CD4-positive, alpha-beta T cell treated with Interleukin-2 at 100 ng/mL for 4 hours (primary cell): ENCODE results near the gene PTAR1.

Experiments
- DNase-seq: peaks from one replicate; pipeline ENCODE4 v3.0.0-alpha.2; 2020; ENCODE audit warnings: low spot score

The PTAR1 gene

DNA sequence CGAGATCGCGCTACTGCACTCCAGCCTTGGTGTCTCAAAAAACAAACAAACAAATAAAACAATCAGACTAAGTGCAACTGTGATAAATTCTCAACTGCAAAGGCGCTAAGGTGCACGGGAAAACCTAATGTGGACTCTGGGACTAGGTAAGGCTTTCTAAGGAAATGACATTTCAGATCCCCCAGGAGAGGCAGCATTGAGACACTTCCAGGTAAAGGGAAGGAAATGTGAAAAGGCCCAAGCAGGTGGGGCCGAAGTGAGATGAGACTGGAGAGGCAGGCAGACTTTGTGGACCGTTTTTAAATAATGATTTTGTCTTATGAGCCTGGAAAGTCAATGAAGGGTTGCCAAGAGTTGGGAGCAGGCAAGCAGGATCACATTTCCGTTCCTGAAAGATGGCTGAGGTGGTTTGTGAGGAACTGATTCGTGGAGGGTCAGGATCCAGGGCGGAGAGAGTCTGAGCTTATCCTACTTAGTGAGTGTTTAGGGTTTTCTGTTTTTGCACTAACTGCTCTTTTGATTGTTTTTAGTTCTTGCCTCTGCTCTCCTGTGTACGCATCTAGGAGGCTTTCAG lies 85.6 kb downstream of the PTAR1 start:
- no peak for DNase-seq

DNA sequence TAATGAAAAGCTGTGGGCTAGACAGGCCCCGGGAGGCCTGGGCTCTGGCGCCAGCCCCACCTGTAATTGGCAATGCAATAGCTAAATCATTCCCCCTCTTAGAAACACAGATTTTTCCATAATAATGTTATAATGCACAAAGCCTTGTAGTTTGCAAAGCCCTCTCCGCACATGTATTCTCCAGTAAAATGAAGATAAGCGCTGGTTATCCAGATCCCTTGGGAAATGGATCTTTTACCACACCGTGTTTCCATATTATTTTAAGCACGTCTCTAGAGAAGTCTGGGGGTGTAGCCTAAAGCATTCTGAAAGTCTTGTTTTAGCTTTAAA lies 86.5 kb downstream of the PTAR1 start:
- no peak for DNase-seq

DNA sequence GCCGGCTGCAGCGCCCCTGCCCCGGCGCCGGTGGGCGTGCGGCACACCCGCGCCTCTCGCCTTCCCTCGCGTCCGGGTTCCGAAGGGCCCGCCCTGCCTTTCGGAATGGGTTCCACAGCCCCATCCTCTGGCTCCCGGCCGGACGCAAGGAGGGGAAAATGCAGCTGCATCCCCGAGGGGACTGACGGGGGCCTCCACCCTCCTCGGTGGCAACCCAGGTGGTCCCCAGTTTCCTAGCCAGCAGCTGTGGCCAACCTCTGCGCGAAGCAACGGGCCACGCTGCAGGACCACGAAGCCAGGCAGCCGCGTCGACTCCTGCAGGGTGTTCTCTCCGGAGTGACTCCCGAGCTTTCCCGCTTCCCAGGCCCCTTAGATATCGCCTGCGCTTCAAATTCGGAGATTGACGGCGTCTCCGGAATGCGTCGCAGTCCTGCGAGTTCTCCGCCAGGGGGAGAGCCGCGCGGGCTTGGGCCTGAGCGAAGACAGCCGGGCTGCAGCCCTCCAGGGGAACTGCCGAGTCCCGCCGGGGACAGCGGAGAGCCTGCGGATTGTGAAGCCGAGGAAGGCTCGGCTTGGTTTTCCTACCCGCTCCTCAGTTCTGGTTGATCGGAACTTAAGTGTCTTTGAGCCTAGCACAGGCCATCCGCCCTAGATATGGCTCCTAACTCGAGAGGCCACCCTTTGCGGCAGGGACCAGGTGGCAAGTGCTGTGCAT lies 87.1 kb downstream of the PTAR1 start:
- peak; percentile 71 for DNase-seq

DNA sequence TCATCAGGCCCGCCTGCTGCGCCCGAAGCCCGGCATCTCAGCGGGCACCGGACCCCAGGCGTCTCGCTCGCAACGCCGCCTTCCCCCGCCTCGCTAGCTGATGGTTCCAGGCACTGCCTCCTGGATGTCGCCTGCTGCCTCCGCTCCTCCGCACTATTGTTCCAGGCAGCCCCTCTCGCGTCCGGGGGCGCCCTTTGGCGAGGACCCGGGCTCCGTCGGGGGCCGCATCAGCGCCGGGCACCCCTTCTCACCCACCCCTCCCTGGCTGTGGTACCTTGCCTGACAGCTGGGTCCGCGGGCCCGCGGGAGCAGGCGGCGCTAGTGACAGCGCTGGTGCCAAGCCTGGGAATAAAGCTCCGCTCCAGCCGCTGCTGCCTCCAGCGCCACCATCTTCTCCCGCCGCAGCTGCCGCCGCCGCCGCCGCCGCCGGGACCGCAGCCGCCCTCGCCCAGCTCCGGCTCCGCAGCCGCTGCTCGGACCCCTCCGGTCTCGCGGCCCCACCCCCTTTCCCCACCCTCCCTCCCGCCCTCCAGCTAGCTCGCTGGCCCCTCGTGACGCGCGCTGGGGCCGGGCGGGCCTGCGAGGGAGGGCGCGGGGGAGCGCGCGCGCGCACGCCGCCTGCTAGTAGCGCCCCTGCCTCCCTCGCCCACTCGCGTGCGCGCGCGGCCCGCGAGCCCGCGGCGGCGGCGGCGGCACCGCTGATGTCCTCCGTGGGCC lies 87.8 kb downstream of the PTAR1 start, which contains the start of gene APBA1:
APBA1 (minus strand) TSS at position 493 of the 717 bp plus-strand sequence.
- peak; percentile 36 for DNase-seq

DNA sequence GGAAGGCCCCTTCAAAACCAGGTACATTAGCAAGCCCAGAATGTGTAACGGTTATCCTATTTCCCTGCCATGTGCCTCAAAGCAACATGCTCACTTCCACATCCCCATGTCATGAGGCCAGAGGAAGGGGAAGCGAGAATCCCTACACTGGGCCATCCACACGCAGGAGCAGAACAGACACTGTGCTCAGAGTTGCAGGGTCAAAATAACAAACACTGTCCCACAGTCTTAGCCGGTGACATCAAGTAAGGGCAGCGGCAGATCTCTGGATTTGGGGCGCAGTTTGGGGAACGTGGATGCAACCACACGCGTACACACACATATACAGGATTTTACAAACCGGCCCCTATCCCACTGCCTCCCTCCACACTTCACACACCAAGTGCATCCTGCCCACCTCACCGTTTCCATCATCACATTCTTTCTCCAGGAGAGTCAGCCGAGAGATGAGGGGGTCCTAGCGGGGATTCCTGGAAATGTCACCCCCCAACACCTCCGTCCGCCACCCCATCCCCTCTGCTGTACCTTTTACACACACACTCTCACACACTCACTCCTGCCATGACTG lies 88.4 kb downstream of the PTAR1 start:
- no peak for DNase-seq

DNA sequence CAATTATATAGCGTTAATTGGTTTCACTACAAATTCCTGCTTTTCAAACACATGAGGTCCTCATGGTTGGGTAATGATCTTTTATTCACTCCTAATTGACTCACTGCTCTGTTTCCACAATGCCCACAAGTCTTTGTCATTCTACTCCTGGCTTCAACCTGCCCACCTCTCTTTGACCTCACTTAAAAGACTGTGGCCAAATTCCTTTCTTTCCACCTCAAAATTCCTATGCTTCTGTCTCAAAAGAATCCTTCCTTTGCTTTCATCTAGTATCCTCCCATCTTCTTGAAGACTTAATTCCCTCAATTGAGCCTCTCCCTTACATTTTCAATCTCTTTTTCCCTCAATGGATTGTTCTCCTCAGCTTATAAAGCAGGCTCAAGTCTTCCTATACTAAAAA lies 92.5 kb downstream of the PTAR1 start:
- DNase-seq = no peak

DNA sequence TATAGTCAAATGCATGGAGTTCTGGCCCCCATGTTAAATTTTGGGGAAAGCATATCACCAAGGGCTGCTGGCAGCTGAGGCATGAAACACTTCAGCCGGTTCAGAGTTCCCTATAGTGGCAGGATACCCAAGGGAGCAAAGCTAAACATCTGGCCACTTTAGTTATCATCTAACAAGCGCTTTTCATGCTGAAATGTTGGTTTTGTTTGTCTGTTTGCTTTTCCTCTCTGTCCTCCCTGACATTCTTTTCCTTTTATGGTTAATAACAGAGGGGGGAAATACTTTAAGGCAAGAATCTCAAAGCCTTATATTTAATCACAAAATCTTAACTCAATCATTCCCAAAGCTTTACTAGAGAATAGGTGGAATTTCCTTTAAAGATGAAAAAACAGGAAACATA lies 99.5 kb downstream of the PTAR1 start:
- DNase-seq = no peak
